A673 (cell line): ENCODE measurements around the gene NAIF1.

Experiments used
- CTCF ChIP-seq: fragments of 300-800, 200-600 bp; sonication (generic); conservative IDR thresholded peaks from 2 replicates; pipeline ENCODE4 v1.5.1; 2017; ENCODE audit warnings: low read depth, mild to moderate bottlenecking, antibody characterized with exemption, low read length, moderate library complexity, mixed read lengths
- EZH2 ChIP-seq: fragments of 200-600 bp; sonication (generic); IDR thresholded peaks from 2 replicates; pipeline ENCODE4 v1.6.1; 2017; ENCODE audit warnings: borderline replicate concordance, low read depth, mild to moderate bottlenecking, mixed read lengths, antibody characterized with exemption, low read length; ENCODE audit not compliant: poor library complexity, severe bottlenecking

- TF ChIP-seq CTCF (no peak), EZH2 (no peak)
Measured at GRCh38 chr9:128027705-128028104, 39.4 kb downstream of the NAIF1 start.
